GM11168 (cell line): ENCODE data around the gene ELP4.
"Not testable (repeated sequence)": the region's sequence is repeated elsewhere in the genome, so short reads cannot be mapped to it uniquely, and the experiment has no call there.

Experiments used
- in situ Hi-C: fragments of 300-500 bp; cut with MboI; formaldehyde crosslinking; loops from one replicate; pipeline ENCODE4 v1.12.0; 2022; ENCODE audit warnings: low sequenced_read_pairs; ENCODE audit not compliant: unreplicated experiment

The ELP4 gene, protein sequence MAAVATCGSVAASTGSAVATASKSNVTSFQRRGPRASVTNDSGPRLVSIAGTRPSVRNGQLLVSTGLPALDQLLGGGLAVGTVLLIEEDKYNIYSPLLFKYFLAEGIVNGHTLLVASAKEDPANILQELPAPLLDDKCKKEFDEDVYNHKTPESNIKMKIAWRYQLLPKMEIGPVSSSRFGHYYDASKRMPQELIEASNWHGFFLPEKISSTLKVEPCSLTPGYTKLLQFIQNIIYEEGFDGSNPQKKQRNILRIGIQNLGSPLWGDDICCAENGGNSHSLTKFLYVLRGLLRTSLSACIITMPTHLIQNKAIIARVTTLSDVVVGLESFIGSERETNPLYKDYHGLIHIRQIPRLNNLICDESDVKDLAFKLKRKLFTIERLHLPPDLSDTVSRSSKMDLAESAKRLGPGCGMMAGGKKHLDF

GRCh38 chr11:31509429-31510345, at the start of gene ELP4, which contains the start of gene IMMP1L:
TSS of gene ELP4 (plus strand) at chr11:31509767. CDS start at chr11:31509785, 18 bp downstream.
TSS of gene IMMP1L (minus strand) at chr11:31509622. CDS start at chr11:31463276, 46,346 bp downstream.
- in situ Hi-C loops = no loop called here

- in situ Hi-C loops = no loop called here
Observed at GRCh38 chr11:31464436-31464835, 45.1 kb upstream of the ELP4 start.

- in situ Hi-C loops = no loop called here
Observed at GRCh38 chr11:31474083-31474482, 35.5 kb upstream of the ELP4 start.

- in situ Hi-C loops = no loop called here
Observed at GRCh38 chr11:31477528-31478222, 31.9 kb upstream of the ELP4 start.

- in situ Hi-C loops = no loop called here
Observed at GRCh38 chr11:31478223-31478590, 31.4 kb upstream of the ELP4 start.

DNA sequence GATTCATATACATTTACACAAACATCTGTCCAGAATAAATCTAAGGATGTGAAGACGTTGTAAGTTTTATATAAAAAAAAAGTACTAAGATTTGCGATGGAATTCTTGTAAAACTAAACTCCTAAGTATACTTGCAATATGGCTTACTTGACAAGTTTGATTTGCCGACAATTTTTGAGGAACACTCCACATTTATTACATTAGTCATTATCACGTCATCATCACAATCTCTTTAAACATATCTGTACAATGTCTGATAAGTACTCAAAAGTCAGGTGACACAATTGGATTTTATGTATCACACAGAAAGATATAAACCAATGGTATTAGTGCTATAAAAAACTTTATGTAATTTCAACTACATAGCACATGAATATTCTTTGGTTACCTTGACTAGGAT, 30.5 kb upstream of the ELP4 start:
- in situ Hi-C loops = no loop called here

DNA sequence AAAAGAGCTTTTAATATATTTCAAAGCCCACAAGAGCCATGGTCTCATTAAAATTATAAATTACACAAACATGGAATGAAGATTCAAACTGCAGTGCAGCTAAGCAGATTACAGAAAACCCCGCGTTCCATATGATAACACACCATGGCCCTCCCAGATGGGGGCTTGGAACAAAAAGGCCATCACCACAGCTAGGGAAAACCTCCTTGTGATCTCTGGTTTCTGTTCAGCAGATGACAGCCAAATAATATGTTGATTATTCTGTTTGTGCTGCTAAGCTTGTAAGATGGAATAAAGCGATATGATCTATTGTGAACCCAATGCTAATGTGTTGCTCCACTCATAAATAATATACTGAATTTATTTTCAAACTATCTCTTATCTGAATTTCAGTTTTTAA, 28.6 kb upstream of the ELP4 start:
- in situ Hi-C loops = no loop called here

- in situ Hi-C loops = no loop called here
Observed at GRCh38 chr11:31484497-31484896, 25.1 kb upstream of the ELP4 start.

DNA sequence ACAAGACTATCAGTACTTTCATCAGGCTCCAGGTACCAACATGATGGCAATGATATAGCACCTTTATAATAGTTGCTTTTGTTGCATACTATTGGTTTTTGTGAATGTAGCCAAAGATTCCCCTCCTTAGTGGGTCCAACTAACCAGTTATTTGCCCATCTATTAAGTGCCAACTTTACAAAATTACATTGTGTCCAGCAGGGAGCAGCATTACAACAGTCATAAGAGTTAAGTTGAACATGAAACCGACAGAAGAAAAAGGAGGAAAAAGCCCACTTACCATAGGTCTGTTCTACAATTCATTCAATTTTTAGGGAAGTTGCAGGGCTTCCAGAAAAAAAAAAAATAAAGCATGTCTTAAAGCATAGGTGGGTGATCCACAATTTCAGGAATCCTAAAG, 21.7 kb upstream of the ELP4 start:
- in situ Hi-C loops = no loop called here

- in situ Hi-C loops = no loop called here
Observed at GRCh38 chr11:31492320-31492913, 17.1 kb upstream of the ELP4 start.

GRCh38 chr11:31493235-31493634, 16.3 kb upstream of the ELP4 start:
- in situ Hi-C loops = no loop called here

DNA sequence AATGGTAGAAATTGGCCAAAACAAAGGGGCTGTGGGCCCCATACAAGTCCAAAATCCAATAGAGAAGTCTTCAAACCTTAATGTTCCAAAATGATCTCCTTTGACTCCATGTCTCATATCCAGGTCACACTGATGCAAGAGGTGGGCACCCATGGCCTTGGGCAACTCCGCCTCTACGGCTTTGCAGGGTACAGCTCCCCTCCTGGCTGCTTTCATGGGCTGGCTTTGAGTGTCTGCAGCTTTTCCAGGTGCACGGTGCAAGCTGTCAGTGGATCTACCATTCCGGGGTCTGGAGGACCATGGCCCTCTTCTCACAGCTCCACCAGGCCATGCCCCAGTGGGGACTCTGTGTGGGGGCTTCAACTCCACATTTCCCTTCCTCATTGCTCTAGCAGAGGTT, 15.8 kb upstream of the ELP4 start:
- in situ Hi-C loops = not testable (repeated sequence)

- in situ Hi-C loops = no loop called here
Observed at GRCh38 chr11:31499576-31500178, 9.9 kb upstream of the ELP4 start.

- in situ Hi-C loops = no loop called here
Observed at GRCh38 chr11:31500560-31500959, 9.0 kb upstream of the ELP4 start.

GRCh38 chr11:31509051-31509428, 527 bp upstream of the ELP4 start:
- in situ Hi-C loops = no loop called here

DNA sequence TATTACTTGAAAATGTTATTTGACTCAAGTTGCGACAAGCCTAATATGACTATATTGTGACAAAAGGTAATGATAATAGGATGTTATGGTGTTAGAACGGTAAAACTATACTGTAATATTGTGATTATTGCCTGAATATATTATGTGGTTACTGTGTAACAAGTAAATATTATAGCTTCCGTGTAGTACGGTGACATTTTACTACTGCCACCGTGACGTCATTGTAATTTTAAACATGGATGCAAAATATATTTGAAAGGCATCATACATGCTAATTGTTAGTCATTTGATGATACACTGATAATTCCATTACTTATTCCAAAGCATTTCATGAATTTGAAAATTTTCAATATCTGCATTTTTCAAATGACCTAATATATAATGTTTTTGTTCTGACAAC, 2.5 kb downstream of the ELP4 start:
- in situ Hi-C loops = no loop called here

- in situ Hi-C loops = no loop called here
Observed at GRCh38 chr11:31521497-31522150, 12.1 kb downstream of the ELP4 start.

GRCh38 chr11:31529189-31529588, 19.6 kb downstream of the ELP4 start:
- in situ Hi-C loops = no loop called here

- in situ Hi-C loops = no loop called here
Observed at GRCh38 chr11:31529701-31530100, 20.1 kb downstream of the ELP4 start.
